NOMO-1 (cell line): Measurements from ENCODE around the gene NSFL1C.
"Not testable (repeated sequence)": the region's sequence is repeated elsewhere in the genome, so short reads cannot be mapped to it uniquely, and the experiment has no call there.

Experiments
- DNase-seq, 2 experiments: peaks; one replicate each; lab custom pipeline; 2025; ENCODE audit not compliant: unreplicated experiment in 2 of 2; lab: John Stamatoyannopoulos, UW

The NSFL1C gene

GRCh38 chr20:1466211-1467081 lies at the start of gene NSFL1C:
Gene NSFL1C, minus strand, starts transcription at chr20:1466849. Its CDS starts 25 bp downstream, at chr20:1466824.
- peak; percentile 74 to 91 for DNase-seq

GRCh38 chr20:1513801-1514200 lies 47.2 kb upstream of the NSFL1C start:
- DNase-seq = no peak

- DNase-seq = peak; percentile 45 to 81
These were observed 42.6 kb upstream of the NSFL1C start for GRCh38 chr20:1509237-1509636.

- no peak for DNase-seq
These were observed 41.9 kb upstream of the NSFL1C start for GRCh38 chr20:1508574-1508973.

- no peak for DNase-seq
These were observed 40.6 kb upstream of the NSFL1C start for GRCh38 chr20:1507276-1507675.

- no peak for DNase-seq
These were observed 39.2 kb upstream of the NSFL1C start for GRCh38 chr20:1505871-1506270.

GRCh38 chr20:1505361-1505760 lies 38.7 kb upstream of the NSFL1C start:
- DNase-seq = no peak

- peak; percentile 72 to 91 for DNase-seq
These were observed 37.0 kb upstream of the NSFL1C start for GRCh38 chr20:1503564-1504227.

GRCh38 chr20:1500496-1500895 lies 33.8 kb upstream of the NSFL1C start:
- no peak for DNase-seq

- DNase-seq = no peak
These were observed 33.1 kb upstream of the NSFL1C start for GRCh38 chr20:1499528-1500420.

GRCh38 chr20:1497371-1497770 lies 30.7 kb upstream of the NSFL1C start:
- DNase-seq = not testable (repeated sequence)

- no peak for DNase-seq
These were observed 30.3 kb upstream of the NSFL1C start for GRCh38 chr20:1496930-1497329.

GRCh38 chr20:1494436-1494835 lies 27.8 kb upstream of the NSFL1C start:
- DNase-seq = peak in 1 of 2 experiments; percentile 40

- no peak for DNase-seq
These were observed 26.9 kb upstream of the NSFL1C start for GRCh38 chr20:1493536-1493935.

- peak; percentile 41 to 62 for DNase-seq
These were observed 25.4 kb upstream of the NSFL1C start for GRCh38 chr20:1491860-1492642.

GRCh38 chr20:1491281-1491840 lies 24.7 kb upstream of the NSFL1C start, which contains the start of gene SIRPB2:
Gene SIRPB2, minus strand, starts transcription at chr20:1491420. Its CDS starts 61 bp downstream, at chr20:1491359.
- peak; percentile 83 to 94 for DNase-seq

- peak; percentile 31 to 69 for DNase-seq
These were observed 24.1 kb upstream of the NSFL1C start for GRCh38 chr20:1490643-1491195.

- DNase-seq = peak; percentile 89 to 92
These were observed 23.3 kb upstream of the NSFL1C start for GRCh38 chr20:1489764-1490436.

GRCh38 chr20:1489325-1489724 lies 22.7 kb upstream of the NSFL1C start:
- peak in 1 of 2 experiments; percentile 48 for DNase-seq
